GM19397 (cell line): Measurements from ENCODE around the gene TAF7L.

Source experiments
- ATAC-seq: cut with Tn5 transposase; IDR thresholded peaks from one replicate; pipeline ENCODE4 v1.9.1; 2021; ENCODE audit warnings: mild to moderate bottlenecking, moderate library complexity; ENCODE audit not compliant: unreplicated experiment

The TAF7L gene

DNA sequence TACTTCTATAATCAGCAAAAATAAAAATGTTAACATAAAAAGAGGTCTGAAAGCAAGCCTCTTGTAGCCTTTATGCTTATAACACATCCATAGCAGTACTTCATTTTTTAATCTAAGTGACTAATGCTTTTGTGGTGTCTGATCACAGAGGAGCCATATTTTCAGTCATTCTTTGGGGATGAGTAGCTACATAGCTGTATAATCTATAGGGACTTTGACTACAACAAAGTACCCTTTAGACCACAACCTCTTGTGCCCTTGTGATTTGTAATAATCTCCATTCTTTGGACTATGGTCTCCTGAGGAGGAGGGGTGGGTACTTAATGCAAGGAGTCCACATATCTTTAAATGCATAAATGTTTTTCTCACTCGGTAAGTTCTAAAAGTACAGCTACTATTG is 62.0 kb downstream of the TAF7L start:
- no peak for ATAC-seq

DNA sequence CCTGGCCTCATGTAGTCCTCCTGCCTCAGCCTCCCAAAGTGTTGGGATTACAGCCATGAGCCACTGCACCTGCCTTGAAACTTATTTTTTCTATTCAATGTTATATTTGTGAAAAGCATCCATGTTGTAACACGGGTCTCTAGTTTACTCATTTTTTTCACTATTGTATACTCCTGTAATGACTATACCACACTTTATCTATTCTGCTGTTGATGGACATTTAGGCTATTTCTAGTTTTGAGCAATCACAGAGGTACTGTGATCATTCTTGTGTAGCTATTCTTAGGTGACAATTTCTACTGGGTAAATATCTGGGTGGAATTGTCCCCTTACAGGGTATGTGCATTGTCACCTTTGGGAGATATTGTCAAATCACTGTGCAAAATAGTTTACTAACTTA is 67.9 kb downstream of the TAF7L start:
- no peak for ATAC-seq

DNA sequence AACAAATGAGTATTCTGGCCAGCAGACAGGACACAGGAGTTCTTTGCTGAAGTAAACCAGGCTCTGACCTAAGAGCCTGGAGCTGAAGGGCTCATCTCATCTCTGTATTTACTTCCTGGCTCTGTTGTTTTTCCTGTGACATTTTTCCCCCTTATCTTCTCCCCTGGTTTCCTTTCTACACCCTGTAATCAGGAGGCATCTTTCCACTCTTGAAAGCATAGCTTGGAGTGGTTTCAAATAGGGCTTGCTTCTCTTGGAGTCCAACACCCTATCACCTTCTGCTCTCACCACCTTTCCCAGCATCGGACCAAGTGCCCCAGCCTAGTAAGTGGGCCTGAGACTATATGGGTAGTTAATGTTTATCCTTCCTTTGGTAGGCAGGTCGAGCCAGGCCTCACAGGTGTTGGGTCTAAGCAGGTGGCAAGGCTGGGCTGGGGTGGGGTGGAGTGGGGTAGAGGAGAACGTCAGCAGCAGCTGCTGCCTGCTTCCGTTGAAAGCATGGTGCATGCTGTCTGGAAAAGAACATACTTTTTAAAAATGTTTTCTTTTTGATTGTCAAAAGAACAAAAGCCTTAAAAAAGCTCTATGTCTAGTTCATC is 70.4 kb downstream of the TAF7L start:
- no peak for ATAC-seq

DNA sequence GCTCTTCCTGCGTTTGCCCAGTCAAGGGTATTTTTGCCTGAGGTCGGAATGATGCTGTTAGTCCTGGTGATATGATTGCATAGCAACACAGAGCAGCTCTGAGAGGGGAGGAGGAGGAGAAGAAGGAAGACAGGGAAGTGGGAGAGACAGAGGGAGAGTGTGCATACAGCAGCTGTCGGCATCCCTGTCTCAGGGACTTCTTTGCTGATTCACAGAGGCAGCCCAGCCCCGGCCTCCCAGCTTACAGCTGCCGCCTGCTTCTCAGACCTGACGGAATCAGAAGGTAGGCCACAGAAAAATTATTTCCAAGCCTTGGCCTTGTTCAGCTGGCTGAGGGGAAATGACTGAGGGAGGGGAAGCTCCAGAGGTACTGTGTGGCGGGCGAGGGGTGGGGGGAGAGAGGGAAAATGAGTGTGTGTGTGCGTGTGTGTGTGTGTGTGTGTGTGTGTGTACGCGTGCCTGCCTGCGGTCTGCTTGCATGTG is 71.2 kb downstream of the TAF7L start:
- ATAC-seq, result no peak

DNA sequence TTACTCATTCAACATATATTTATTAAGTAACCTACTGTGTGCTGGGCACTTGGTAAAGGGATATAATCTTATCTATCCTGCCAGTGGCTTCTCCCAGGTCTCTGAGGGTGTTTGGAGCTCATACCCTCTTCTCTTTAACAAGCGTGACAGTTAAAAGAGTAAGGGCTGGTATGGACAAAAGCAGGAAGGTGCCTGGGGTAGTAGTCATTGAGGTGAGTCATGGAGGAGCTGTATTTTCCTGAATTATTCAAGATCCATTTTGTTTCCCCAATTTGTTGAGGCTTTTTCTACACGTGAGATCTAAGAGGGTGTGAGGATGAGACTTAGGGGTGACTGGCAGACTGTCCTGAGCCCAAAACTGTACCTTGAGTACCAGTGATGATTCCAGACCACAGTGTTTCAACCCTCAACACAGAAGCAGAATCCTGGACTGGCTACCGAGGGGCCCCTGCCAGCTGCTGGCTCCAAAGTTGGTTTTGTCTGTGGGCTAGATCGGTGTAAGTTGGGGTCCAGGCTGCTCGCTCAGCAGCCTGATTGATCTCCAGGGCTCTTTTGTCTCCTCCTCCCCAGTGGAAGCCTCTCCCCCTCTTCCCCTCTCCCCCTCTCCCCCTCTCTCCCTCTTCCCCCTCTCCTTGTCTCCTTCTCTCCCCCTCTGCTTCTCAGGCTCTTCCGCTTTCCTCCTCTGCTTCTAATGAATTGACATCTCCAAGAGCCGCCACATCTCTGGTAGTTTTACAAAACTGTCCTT is 71.8 kb downstream of the TAF7L start, which contains the start of gene DRP2:
Gene DRP2 (plus strand): TSS at position 671 of the 748 bp plus-strand sequence. CDS start 11,862 bp downstream, outside the sequence.
- ATAC-seq, result no peak
